Testis (tissue), 3 donors: ENCODE measurements around the gene FOXN1. TPM values are rescaled to one million over a fixed set of nuclear protein-coding genes. Genes with fewer than 3 reads are reported as not detected.

Experiments
- DNase-seq: peaks from one replicate; pipeline ENCODE4 v3.0.0-alpha.2; 2019
- H3K27ac ChIP-seq, 2 donors: fragments of 200-600 bp; sonication (generic); one replicate each; pipeline ENCODE4 v1.5.1; 2019
- H3K27me3 ChIP-seq: fragments of 200-600 bp; sonication (generic); one replicate; pipeline ENCODE4 v1.5.1; 2019
- H3K36me3 ChIP-seq: fragments of 200-600 bp; sonication (generic); one replicate; pipeline ENCODE4 v1.5.1; 2017; ENCODE audit warnings: low read depth; ENCODE audit errors: missing control alignments
- H3K4me1 ChIP-seq: fragments of 200-600 bp; sonication (generic); one replicate; pipeline ENCODE4 v1.5.1; 2019
- H3K4me3 ChIP-seq, 2 donors: fragments of 200-600 bp; sonication (generic); one replicate each; pipeline ENCODE4 v1.5.1; 2017 to 2019
- H3K9me3 ChIP-seq: fragments of 200-600 bp; sonication (generic); one replicate; pipeline ENCODE4 v1.5.1; 2017
- CTCF ChIP-seq, 3 experiments: fragments of 450-650 bp in 2 of 3; fragments of 200-600 bp in 1 of 3; sonication (generic) in 1 of 3; IDR thresholded peaks; one replicate each; pipeline ENCODE4 v1.5.1; 2016 to 2019; ENCODE audit warnings: antibody characterized with exemption in 3 of 3, mild to moderate bottlenecking in 2 of 3, moderate library complexity in 1 of 3
- POLR2A ChIP-seq: fragments of 450-650 bp; IDR thresholded peaks from one replicate; pipeline ENCODE4 v1.6.1; 2017; ENCODE audit warnings: antibody characterized with exemption, mild to moderate bottlenecking, moderate library complexity
- WGBS, 2 donors: methylation state at CpG; one replicate each; pipeline ENCODE4 v1.1.5; 2018; 5-methylcytosine and 5-hydroxymethylcytosine counted together
- intact Hi-C: fragments of 100-400 bp; cut with DNase I; formaldehyde crosslinking; loops from one replicate; pipeline ENCODE4 v1.15.1; 2023; ENCODE audit warnings: low total_unique reads
- polyA plus RNA-seq: library from polyadenylated mRNA; stranded (reverse); fragments of 350-450 nt; fragmentation: Illumina TruSeq; extraction: RNeasy Lipid Tissue Mini Kit (QIAGEN cat#74804); gene quantifications from one replicate; pipeline ENCODE4 v1.2.3, GENCODE V29; 2014; ENCODE audit warnings: low read depth, low replicate concordance; ENCODE audit not compliant: insufficient read depth
- total RNA-seq, 2 donors: library from RNA; depleted of rRNA; stranded (reverse); fragments of >200 nt; gene quantifications; one replicate each; pipeline ENCODE4 v1.2.3, GENCODE V29; 2016

The FOXN1 gene
- total and polyA plus RNA-seq, 3 donors from 2014 or later, result 0.24 to 0.69 (median 0.50) TPM

DNA sequence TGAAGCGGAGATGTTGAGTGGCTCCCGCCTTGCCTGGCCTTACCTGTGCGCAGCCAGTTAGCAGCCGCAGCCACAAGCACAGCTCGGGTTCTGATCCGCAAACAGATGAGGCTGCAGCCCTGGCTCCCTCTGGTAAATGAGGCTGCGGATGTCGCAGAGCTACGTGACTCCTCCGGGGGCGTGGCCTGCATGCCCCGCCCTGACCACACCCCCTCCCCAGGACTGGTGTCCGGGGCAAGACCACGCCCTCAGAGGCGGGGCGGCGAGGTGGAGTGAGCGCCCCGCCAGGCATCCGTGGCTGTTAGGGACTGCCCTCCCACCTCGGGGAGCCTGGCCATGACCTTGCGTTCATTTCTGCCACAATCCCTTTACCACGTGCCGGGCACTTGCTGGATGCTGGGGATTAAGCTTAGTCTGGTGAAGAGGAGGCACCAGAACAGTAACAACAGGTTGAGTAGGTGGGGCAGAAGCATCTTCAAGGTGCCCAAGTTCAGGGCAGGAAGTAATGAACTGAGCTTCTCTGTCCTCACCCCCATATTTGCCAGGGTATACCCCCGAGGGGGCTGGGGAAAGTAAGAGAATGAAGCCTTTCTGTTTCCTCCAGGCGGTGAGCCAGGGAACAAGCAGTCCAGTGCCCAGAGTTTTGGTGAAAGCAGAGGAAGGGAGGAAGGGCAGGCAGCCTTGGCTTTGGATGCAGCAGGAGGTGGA lies 70.8 kb downstream of the FOXN1 start, which contains the start of gene ALDOC:
TSS of gene ALDOC (minus strand) at position 138 of the 708 bp plus-strand sequence. CDS start 1,363 bp downstream, outside the sequence.
- H3K4me3 ChIP-seq, result peak within 1 kb of the TSS in 1 of 2 donors; percentile 36
- no peaks in the 10 kb centered on the region for H3K9me3 ChIP-seq
- H3K27ac ChIP-seq, result peak within 1 kb of the TSS in 1 of 2 donors; percentile 48
- no peaks in the 10 kb centered on the region for H3K27me3 ChIP-seq
- peak; percentile 88 for TF ChIP-seq POLR2A
- no peak for TF ChIP-seq CTCF (IDR thresholded peaks at IDR 0.05)
- peak; percentile 98 for DNase-seq
- peaks cover 15% of the 10 kb centered on the region for H3K4me1 ChIP-seq
- 5 to 60% methylated on average over 1 to 25 of the region's 26 CpGs for WGBS, 2 donors
- intact Hi-C loops, result no loop called here
- no peaks in the 10 kb centered on the region for H3K36me3 ChIP-seq

DNA sequence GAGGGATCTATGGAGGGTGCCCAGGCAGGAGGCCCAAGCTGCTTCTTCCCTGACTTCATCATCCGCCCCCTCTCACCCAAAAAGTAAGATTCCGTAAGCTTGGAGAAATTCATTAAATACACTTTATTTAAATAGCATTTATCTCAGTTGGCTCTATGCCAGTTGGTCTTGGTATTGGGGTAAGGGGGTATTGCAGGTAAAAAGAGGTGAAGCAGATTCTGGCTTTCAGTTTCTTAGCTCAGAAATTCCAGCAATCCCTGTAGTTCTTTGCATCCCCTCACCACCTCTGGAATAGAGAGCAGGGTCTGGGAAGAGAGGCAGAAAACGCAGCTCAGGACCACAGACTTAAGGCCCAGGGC lies 71.3 kb downstream of the FOXN1 start:
- peak overlapping the region in 1 of 2 donors; percentile 48 for H3K27ac ChIP-seq
- peaks cover 10% of the 10 kb centered on the region for H3K4me1 ChIP-seq
- no peaks in the 10 kb centered on the region for H3K9me3 ChIP-seq
- TF ChIP-seq CTCF (IDR thresholded peaks at IDR 0.05) (no peak), POLR2A (no peak)
- intact Hi-C loops, result no loop called here
- DNase-seq, result no peak
- H3K4me3 ChIP-seq, result no peak overlapping the region
- 86 to 87% methylated on average over 3 of the region's 3 CpGs for WGBS, 2 donors
- no peaks in the 10 kb centered on the region for H3K36me3 ChIP-seq
- H3K27me3 ChIP-seq, result no peaks in the 10 kb centered on the region

DNA sequence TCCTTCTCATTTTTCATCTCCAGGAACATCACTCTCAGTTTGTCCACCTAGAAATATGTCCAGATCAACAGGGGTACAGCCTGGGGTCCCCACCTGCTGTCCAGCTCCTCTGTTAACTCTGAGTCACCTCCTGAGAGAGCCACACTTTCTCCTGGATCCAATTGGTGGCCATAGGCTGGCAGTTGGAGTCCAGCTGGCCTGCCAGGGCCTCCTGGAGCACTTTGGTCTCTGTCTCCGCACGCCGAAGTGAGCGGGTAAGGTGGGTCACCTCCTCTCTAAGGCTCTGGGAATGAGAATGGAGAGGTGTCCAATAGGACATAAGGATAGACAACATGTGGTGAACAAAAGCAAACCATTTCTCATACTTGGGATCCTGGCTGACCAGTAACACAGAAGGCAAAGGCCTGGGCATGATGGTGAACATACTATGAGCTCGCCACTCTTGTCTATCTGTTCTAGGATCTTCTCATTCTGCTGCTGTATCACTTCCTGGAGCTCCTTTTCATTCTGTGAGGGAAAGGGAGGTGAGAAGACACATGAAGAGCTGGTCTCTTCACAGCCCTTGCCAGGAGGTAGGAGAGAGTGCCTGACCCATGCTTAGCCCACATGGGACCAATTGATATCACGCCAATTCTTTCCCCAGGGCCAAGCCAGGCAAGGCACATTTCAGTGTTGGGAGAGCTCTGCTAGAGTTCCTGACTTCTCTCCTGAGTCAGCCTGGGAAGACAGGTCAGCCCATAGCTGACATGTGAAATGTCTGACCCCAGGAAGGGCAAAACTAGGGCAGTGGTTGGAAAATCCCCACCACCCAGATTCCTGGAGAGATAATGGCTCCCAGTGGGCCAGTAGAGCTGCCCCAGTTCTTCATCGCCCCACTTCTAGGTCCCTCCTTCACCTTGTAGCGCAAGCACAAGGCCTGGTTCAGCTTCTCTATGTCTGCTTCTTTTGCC lies 72.4 kb downstream of the FOXN1 start:
- no peak overlapping the region for H3K4me3 ChIP-seq
- H3K27me3 ChIP-seq, result no peaks in the 10 kb centered on the region
- intact Hi-C loops, result no loop called here
- no peak for DNase-seq
- no peak overlapping the region for H3K27ac ChIP-seq
- H3K9me3 ChIP-seq, result no peaks in the 10 kb centered on the region
- WGBS, 2 donors, result 95 to 99% methylated on average over 4 to 8 of the region's 8 CpGs
- H3K36me3 ChIP-seq, result no peaks in the 10 kb centered on the region
- peaks cover 6% of the 10 kb centered on the region for H3K4me1 ChIP-seq
- no peak for TF ChIP-seq POLR2A
- no peak for TF ChIP-seq CTCF (IDR thresholded peaks at IDR 0.05)

- no peak overlapping the region for H3K4me3 ChIP-seq
- DNase-seq, result no peak
Observed at GRCh38 chr17:28579526-28579925, 73.4 kb downstream of the FOXN1 start.

More at GRCh38 chr17:28579526-28579925, 73.4 kb downstream of the FOXN1 start:
- WGBS, 2 donors, result 87 to 92% methylated on average over 4 of the region's 4 CpGs
- Histone ChIP-seq H3K36me3 (no peaks in the 10 kb centered on the region), H3K27ac (no peak overlapping the region), H3K27me3 (no peaks in the 10 kb centered on the region), H3K9me3 (no peaks in the 10 kb centered on the region), H3K4me1 (peaks cover 6% of the 10 kb centered on the region)
- TF ChIP-seq CTCF (IDR thresholded peaks at IDR 0.05) (no peak), POLR2A (no peak)
- intact Hi-C loops, result no loop called here
